ENCODE measurements around the gene FRK.

- no peak for TF ChIP-seq CTCF (IDR thresholded peaks at IDR 0.05)
- TF ChIP-seq POLR2A (IDR thresholded peaks at IDR 0.05), result no peak
Observed at GRCh38 chr6:115909923-115910546, 150.7 kb downstream of the FRK start.
